SK-N-MC (cell line): ENCODE measurements around the gene FBXO38.

ENCODE experiments used
- EZH2 ChIP-seq: fragments of 200-600 bp; sonication (generic); IDR thresholded peaks from one replicate; pipeline ENCODE4 v1.6.1; 2017; ENCODE audit warnings: antibody characterized with exemption
- FOXP2 ChIP-seq: optimal IDR thresholded peaks from 2 replicates; pipeline ENCODE3; 2011; ENCODE audit warnings: mild to moderate bottlenecking, moderate library complexity; ENCODE audit not compliant: insufficient read depth; ENCODE audit errors: extremely low read length, control extremely low read depth
- POLR2AphosphoS5 ChIP-seq: IDR thresholded peaks from 2 replicates; pipeline ENCODE4 v1.6.1; 2012; ENCODE audit warnings: mild to moderate bottlenecking, low read depth, low read length, borderline replicate concordance

DNA sequence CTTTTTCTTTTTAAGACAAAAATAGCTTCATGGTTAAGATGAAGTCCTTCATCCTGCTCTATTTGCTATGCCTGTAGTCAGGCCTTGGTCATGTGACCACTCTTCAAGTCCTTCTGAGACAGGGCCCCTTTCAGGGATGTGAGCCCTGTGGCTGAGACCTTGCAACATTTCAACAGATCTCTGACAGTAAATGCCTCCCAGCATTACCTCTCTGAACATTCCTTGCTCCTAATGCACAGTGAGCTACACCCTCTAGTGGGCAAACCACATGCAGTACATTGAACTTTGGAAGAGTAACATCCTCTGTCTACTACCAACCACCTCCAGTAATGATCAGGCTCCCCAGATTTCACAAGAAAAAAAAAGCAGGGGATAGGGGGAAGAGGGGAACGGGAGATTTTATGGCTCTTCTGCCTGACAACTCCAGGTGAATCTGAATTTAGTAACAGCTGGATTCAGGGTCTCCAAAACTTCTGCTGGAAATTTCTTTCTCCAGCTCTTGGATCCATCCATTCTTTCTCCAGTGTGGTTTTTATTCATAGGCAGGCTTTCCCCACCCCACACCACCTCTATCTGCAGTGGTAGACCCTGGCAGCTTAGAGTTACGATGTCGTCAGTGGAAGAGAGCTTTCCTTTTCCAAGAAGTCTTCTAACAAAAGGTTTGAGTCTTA, 8.9 kb upstream of the FBXO38 start:
- TF ChIP-seq POLR2AphosphoS5 (no peak), EZH2 (no peak), FOXP2 (no peak)
